Cerebellar nuclear complex (tissue), 1 donor: Measurements from ENCODE around the gene CLDN3.
"Not testable (repeated sequence)": the region's sequence is repeated elsewhere in the genome, so short reads cannot be mapped to it uniquely, and the experiment has no call there.

Source experiments
- DNase-seq, 2 experiments: peaks; one replicate each; lab custom pipeline; 2025; lab: John Stamatoyannopoulos, UW

Gene CLDN3

DNA sequence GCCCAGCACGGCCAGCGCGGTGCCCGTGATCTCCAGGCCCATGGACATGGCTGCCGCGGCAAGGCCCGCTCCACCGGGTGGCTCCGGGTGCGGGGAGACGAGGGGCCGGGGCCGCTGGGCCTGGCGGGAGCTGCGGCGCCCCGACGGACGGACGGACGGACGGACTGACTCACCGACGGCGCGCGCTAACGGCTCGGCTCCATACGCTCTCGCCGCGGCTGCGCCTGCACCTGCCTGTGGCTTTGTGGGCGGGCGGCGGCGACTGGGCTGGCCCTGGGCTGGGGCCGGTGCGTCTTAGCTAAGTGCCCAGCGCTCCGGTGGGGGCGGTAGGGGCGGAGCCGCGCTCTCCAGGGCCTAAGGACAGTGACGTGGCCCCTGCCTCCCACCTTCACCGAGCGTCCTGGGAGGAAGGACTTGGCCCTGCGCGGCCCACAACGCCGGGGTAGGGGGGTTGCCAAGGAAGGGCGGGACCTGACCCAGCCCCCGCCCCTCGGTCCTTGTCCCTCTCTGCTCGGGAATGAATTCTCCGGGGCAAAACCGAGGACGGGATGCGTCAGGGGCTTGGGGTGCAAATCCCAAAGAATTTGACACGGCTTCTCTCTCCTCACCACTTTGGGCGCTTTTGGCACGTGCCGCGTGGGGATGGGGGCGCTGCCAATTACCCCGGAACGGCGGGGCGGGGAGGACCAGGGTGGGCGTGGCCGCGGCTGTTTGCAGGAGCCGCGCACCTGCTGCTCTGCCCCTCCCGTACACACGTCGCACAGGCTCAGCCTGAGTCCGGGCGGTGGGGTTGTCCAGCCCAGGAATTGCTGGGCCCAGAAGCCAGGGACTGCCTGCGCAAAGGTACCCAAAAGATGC lies at the start of gene CLDN3:
CLDN3 (minus strand) TSS at position 269 of the 858 bp plus-strand sequence; CDS start at position 48, 221 bp downstream.
- peak; percentile 31 to 67 for DNase-seq

DNA sequence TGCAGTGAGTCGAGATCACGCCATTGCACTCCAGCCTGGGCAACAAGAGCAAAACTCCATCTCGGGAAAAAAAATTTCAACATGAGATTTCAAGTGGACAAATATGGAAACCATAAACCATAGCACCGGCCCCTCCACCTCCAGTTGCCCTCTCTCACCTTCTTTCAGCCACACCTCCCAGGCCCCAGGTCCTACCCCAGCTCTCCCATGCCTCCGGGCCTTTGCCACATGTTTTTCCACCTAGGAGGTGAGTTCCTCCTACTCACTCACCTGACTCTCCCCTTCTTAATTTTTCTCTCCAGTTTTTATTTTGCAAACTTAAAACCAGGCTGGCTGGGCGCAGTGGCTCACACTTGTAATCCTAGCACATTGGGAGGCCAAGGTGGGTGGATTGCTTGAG lies 47.1 kb upstream of the CLDN3 start:
- DNase-seq, result no peak

- no peak for DNase-seq
Observed at GRCh38 chr7:73815436-73815835, 45.4 kb upstream of the CLDN3 start.

DNA sequence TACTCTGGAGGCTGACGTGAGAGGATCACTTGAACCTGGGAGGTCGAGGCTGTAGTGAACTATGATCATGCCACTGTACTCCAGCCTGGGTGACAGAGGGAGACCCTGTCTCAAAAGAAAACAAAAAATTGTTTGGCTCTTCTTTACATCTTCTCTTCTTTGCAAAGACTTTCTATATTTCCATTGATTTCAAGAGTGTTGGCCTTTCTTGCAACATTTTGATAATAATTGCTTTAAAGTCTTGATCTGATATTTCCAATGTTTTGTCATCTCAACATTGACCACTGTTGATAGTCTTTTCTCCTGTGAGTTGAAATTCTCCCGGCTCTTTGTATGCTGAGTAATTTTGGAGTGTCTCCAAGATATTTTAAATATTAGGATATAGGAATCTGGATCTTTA lies 42.9 kb upstream of the CLDN3 start:
- no peak for DNase-seq

DNA sequence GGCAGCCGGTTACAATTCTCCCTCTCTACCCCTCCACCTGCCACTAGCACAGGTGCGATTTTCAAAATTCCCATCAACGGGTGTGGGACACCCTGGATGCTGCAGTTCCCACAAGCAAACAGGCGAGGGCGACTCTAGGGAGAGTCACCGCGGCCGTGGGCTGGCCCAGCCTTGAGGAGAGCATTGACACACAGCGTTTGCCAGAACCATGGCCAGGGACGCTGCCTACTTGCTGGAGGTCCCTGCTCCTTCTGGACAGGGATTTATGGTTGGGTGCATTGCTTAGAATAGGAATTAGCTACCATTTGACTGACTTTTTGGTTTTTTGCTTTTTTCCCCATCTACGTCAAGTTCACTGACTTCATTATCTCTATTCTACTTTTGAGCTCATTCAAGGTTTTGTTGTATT lies 41.7 kb upstream of the CLDN3 start:
- DNase-seq, result no peak

- DNase-seq, result no peak
Observed at GRCh38 chr7:73810998-73811360, 40.9 kb upstream of the CLDN3 start.

- no peak for DNase-seq
Observed at GRCh38 chr7:73809467-73809951, 39.4 kb upstream of the CLDN3 start.

GRCh38 chr7:73802459-73802858 lies 32.4 kb upstream of the CLDN3 start:
- DNase-seq, result no peak

- DNase-seq, result no peak
Observed at GRCh38 chr7:73801577-73801976, 31.5 kb upstream of the CLDN3 start.

- DNase-seq, result no peak
Observed at GRCh38 chr7:73799282-73800141, 29.4 kb upstream of the CLDN3 start.

GRCh38 chr7:73797176-73797575 lies 27.1 kb upstream of the CLDN3 start:
- not testable (repeated sequence) for DNase-seq

GRCh38 chr7:73796656-73797055 lies 26.6 kb upstream of the CLDN3 start:
- not testable (repeated sequence) for DNase-seq

DNA sequence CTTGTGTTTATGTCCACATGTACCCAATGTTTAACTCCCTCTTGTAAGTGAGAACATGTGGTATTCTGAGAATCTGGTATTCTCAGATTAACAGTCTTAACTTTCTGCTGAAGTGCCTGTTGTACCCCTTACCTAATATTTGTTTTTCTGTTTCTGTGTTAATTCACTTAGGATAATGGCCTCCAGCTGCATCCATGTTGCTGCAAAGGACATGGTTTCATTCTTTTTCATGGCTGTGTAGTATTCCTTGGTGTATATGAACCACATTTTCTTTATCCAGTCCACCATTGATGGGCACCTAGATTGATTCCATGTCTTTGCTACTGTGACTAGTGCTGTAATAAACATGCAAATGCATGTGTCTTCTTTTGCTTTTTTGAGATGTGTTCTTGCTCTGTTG lies 25.1 kb upstream of the CLDN3 start:
- not testable (repeated sequence) for DNase-seq

DNA sequence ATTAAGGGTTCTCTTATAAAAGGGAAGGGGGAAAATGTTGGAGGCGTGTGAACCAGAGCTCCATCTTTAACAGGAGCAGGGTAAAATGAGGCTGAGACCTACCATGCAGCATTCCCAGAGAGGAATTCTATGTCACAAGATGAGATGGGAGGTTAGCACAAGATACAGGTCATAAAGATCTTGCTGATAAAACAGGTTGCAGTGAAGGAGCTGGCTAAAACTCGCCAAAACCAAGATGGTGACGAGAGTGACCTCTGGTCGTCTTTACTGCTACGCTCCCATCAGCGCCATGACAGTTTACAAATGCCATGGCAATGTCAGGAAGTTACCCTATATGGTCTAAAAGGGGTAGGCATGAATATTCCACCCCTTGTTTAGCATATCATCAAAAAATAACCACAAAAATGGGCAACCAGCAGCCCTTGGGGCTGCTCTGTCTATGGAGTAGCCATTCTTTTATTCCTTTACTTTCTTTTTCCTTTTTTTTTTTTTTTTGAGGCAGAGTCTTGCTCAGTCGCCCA lies 21.2 kb upstream of the CLDN3 start:
- DNase-seq, result not testable (repeated sequence)

DNA sequence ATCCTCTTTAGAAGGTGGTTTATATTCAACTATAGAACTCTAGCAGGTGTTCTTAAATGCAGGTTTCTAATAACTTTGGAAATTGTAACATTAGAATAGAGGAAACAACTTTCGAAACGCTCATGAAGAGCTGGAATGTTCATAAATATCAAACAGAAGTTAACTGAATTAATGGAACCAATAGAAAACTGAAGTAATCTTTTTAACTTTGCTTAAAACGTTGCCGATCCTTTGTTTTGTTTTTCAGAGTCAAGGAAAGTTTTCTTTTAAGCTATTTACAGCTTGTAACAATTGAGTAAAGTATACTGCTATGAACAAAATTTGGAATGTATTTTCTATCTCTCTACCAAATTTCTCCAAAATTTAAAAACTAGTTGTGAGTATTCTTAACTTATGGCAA lies 19.0 kb upstream of the CLDN3 start:
- DNase-seq, result no peak

DNA sequence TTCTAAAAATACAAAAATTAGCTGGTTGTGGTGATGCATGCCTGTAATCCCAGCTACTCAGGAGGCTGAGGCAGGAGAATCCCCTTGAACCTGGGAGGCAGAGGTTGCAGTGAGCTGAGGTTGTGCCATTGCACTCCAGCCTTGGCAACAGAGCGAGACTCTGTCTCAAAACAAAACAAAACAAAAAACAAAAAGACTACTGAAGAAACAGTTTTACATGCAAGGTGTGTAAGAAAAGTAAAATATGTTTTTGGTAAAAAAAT lies 17.6 kb upstream of the CLDN3 start:
- not testable (repeated sequence) for DNase-seq

- no peak for DNase-seq
Observed at GRCh38 chr7:73786588-73786987, 16.5 kb upstream of the CLDN3 start.

- DNase-seq, result no peak
Observed at GRCh38 chr7:73779517-73779916, 9.4 kb upstream of the CLDN3 start.

DNA sequence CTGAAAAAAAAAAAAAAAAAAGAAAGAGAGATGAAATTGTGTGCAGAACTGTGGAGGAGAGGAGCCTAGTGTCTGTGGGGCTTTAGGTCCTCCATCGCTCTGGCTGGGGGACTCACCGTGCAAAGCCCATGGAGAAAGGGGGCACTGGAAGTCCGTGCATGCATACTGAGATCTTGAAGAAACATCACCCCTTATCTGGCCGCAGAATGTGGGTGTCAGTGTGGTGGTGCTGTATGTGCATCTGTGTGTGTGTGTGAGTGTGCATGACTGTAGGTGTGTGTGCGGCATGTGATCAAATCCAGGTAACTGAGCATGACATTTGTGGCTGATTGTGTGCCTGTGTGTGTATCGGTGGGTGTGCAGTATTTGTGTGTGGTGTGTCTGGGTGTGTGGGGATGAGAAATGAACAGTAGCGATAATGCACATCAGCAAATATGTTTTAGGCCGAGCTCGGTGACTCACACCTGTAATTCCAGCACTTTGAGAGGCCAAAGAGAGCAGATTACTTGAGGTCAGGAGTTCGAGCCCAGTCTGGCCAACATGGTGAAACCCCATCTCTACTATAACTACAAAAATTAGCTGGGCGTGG lies 8.8 kb upstream of the CLDN3 start:
- DNase-seq, result no peak

DNA sequence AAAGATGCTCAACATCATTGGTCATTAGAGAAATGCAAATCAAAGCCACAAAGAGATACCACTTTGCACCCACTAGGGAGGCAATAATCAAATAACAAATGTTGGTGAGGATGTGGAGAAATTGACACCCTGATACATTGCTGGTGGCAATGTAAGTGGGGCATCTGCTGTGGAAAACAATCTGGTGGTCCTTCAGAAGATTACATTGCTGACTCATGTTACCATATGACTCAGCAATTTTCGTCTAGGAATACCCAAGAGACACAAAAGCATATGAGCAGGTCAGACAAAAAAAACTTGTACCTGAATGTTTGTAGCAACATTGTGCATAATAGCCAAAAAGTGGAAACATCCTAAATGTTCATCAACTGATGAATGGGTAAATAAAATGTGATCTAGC lies 4.9 kb upstream of the CLDN3 start:
- no peak for DNase-seq

DNA sequence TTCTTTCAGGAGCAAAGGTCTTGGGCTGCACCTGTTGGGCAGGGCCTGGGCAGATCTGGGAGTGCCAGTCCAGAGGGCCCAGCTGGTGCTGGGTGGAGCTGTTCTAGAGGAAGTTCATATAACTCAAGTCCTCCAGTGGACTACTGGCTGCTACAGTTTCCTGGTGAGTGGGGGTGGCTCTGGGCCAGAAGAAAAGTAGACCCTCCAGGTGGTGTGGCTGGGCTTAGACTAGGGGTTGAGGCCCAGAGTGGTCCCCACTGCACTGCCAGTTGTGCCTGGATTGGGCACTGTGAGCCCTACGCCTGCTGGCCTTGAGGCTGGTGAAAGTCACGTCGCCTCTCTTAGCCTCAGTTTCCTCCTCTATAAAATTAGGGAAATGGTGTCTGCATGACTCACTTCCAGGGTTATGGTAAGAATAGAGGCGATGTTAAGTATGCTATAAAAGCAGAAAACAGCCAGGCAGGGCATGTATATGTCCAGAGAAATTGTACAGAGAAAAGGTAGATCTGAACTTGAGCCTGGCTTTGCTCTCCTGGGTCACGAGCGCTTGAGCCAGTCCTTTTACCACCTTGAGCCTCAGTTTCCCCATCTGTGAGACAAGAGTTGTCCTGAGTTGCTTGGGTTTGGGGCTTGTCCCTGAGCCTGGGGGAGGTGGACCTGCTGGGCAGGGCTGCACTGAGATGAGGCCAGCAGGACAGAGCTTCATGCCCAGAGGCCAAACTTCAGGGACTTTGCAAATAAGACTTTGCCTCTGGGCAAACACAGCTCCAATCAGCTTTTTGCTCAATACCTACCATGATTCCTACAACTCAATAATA lies 3.8 kb upstream of the CLDN3 start:
- no peak for DNase-seq
